HepG2 (cell line): Measurements from ENCODE around the gene GLIS1. TPM values are rescaled to one million over a fixed set of nuclear protein-coding genes. Genes with fewer than 3 reads are reported as not detected.

Source experiments
- ATAC-seq: fragments of 200-7000 bp; cut with Tn5 transposase; 3 replicates; pipeline ENCODE4 v1.9.1; 2020; ENCODE audit warnings: mild to moderate bottlenecking, moderate library complexity
- BruUV-seq: library from RNA; stranded (reverse); fragments of 400-500 nt; replicated peaks from 2 replicates; lab custom pipeline; 2021; lab: Mats Ljungman, UMichigan
- CTCF ChIA-PET: fragments of 300-600 bp; formaldehyde crosslinking; extraction: SDS; loops from one replicate; lab custom pipeline; 2021; ENCODE audit warnings: low total read pairs, inconsistent platforms, low intra/inter-chr PET ratio; lab: Yijun Ruan, JAX
- POLR2A ChIA-PET: fragments of 350-600 bp; sonication (Branson Sonifier 250); formaldehyde crosslinking; loops from one replicate; lab custom pipeline; 2020; ENCODE audit warnings: antibody characterized with exemption, inconsistent platforms; lab: Yijun Ruan, JAX
- DNase-seq: peaks from one replicate; pipeline ENCODE4 v3.0.0-alpha.2; 2015; ENCODE audit warnings: low spot score
- FAIRE-seq: peaks from 3 replicates; lab custom pipeline; 2011; peaks lifted over from hg19 to GRCh38; lab: Jason Lieb, UNC
- H2AFZ ChIP-seq: one replicate; pipeline ENCODE4 v1.6.1; 2011; ENCODE audit warnings: low read length, inconsistent platforms
- H3K27ac ChIP-seq: fragments of 300-600 bp; 3 replicates; pipeline ENCODE4 v1.8.0; 2011; ENCODE audit warnings: mixed run types, mild to moderate bottlenecking, mixed read lengths, low read length, inconsistent platforms; ENCODE audit not compliant: insufficient read depth; ENCODE audit errors: extremely low read length
- H3K27me3 ChIP-seq, 2 experiments: fragments of 200-600 bp in 1 of 2; 2 replicates in 1 of 2; 3 replicates in 1 of 2; pipeline versions ENCODE4 v1.6.0 to v1.8.0; 2011; ENCODE audit warnings: low read length in 2 of 2, mild to moderate bottlenecking in 2 of 2, moderate library complexity in 2 of 2, inconsistent platforms in 1 of 2; ENCODE audit not compliant: insufficient read depth in 2 of 2, control insufficient read depth in 1 of 2
- H3K36me3 ChIP-seq, 2 experiments: fragments of 200-600 bp in 1 of 2; replicated peaks in 1 of 2; 2 replicates in 1 of 2; 3 replicates in 1 of 2; pipeline versions ENCODE4 v1.5.1 to v1.8.0; 2011; ENCODE audit warnings: low read length in 2 of 2, inconsistent platforms in 1 of 2; ENCODE audit not compliant: insufficient read depth in 2 of 2, control insufficient read depth in 1 of 2
- H3K4me1 ChIP-seq: 2 replicates; pipeline ENCODE4 v1.5.1; 2012; ENCODE audit warnings: low read length, inconsistent platforms; ENCODE audit not compliant: insufficient read depth
- H3K4me2 ChIP-seq: 2 replicates; pipeline ENCODE4 v1.6.0; 2011; ENCODE audit warnings: low read depth, low read length, inconsistent platforms
- H3K4me3 ChIP-seq, 3 experiments: fragments of 200-600 bp in 1 of 3; sonication (generic), shearing (Covaris generic) in 1 of 3; replicated peaks in 1 of 3; 2 replicates each; pipeline ENCODE4 v1.5.1; 2011 to 2016; ENCODE audit warnings: low read length in 3 of 3, inconsistent platforms in 2 of 3, low read depth in 2 of 3, mild to moderate bottlenecking in 2 of 3, control low read depth in 1 of 3, mixed read lengths in 1 of 3; ENCODE audit not compliant: insufficient read depth in 1 of 3
- H3K79me2 ChIP-seq: one replicate; pipeline ENCODE4 v1.6.1; 2011; ENCODE audit warnings: low read length, inconsistent platforms; ENCODE audit not compliant: insufficient read depth
- H3K9ac ChIP-seq: 2 replicates; pipeline ENCODE4 v1.6.0; 2011; ENCODE audit warnings: mild to moderate bottlenecking, low read depth, low read length, inconsistent platforms; ENCODE audit not compliant: insufficient read depth
- H3K9me3 ChIP-seq: 2 replicates; pipeline ENCODE4 v1.5.1; 2012; ENCODE audit warnings: mild to moderate bottlenecking, low read length
- H4K20me1 ChIP-seq: 2 replicates; pipeline ENCODE4 v1.6.0; 2011; ENCODE audit warnings: inconsistent platforms, mild to moderate bottlenecking, low read length, moderate library complexity; ENCODE audit not compliant: insufficient read depth
- ATF4 ChIP-seq, 2 experiments: fragments of 450-650 bp in 1 of 2; sonication (generic) in 1 of 2; formaldehyde crosslinking; IDR thresholded peaks; 2 replicates each; pipeline versions ENCODE4 v1.5.0 to v1.8.0; 2020 to 2022; ENCODE audit warnings: mild to moderate bottlenecking in 1 of 2, missing genetic modification reagents in 1 of 2
- ELK4 ChIP-seq: sonication (generic); formaldehyde crosslinking; IDR thresholded peaks from 2 replicates; pipeline ENCODE4 v1.9.0; 2021; ENCODE audit warnings: missing genetic modification reagents, borderline replicate concordance
- FIP1L1 ChIP-seq: fragments of 200-400 bp; formaldehyde crosslinking; IDR thresholded peaks from 2 replicates; pipeline ENCODE4 v1.6.1; 2018; ENCODE audit warnings: low read depth, mild to moderate bottlenecking, low read length, moderate library complexity, borderline replicate concordance; ENCODE audit not compliant: insufficient read depth
- FOXK1 ChIP-seq: sonication (generic); formaldehyde crosslinking; IDR thresholded peaks from 2 replicates; pipeline ENCODE4 v1.4.0; 2020; ENCODE audit warnings: low read depth, missing genetic modification reagents, borderline replicate concordance
- IRX3 ChIP-seq: sonication (generic); formaldehyde crosslinking; IDR thresholded peaks from 2 replicates; pipeline ENCODE4 v1.8.1; 2023; ENCODE audit warnings: mild to moderate bottlenecking, low read depth, missing genetic modification reagents, borderline replicate concordance
- KLF9 ChIP-seq: IDR thresholded peaks from 2 replicates; pipeline ENCODE4 v1.6.1; 2016; ENCODE audit warnings: low read depth
- NFRKB ChIP-seq: fragments of 450-650 bp; IDR thresholded peaks from 2 replicates; pipeline ENCODE4 v1.6.1; 2017
- RFXAP ChIP-seq: sonication (generic); formaldehyde crosslinking; IDR thresholded peaks from 2 replicates; pipeline ENCODE4 v1.4.0; 2020; ENCODE audit warnings: missing genetic modification reagents, borderline replicate concordance
- ZMAT5 ChIP-seq: sonication (generic); formaldehyde crosslinking; IDR thresholded peaks from 2 replicates; pipeline ENCODE4 v1.5.0; 2020; ENCODE audit warnings: mild to moderate bottlenecking, low read depth, missing genetic modification reagents, borderline replicate concordance
- ZNF260 ChIP-seq: sonication (generic); formaldehyde crosslinking; IDR thresholded peaks from 2 replicates; pipeline ENCODE4 v1.4.0; 2020; ENCODE audit warnings: missing genetic modification reagents, low read depth, mild to moderate bottlenecking, borderline replicate concordance
- ZNF333 ChIP-seq: sonication (generic); formaldehyde crosslinking; IDR thresholded peaks from 2 replicates; pipeline ENCODE4 v1.4.0; 2020; ENCODE audit warnings: mild to moderate bottlenecking, missing genetic modification reagents, borderline replicate concordance
- ZNF446 ChIP-seq: sonication (generic); formaldehyde crosslinking; IDR thresholded peaks from 2 replicates; pipeline ENCODE4 v1.5.0; 2020; ENCODE audit warnings: mild to moderate bottlenecking, missing genetic modification reagents
- ZNF740 ChIP-seq: sonication (generic); formaldehyde crosslinking; IDR thresholded peaks from 2 replicates; pipeline ENCODE4 v1.4.0; 2020; ENCODE audit warnings: missing genetic modification reagents
- ZNF780A ChIP-seq: sonication (generic); formaldehyde crosslinking; IDR thresholded peaks from 2 replicates; pipeline ENCODE4 v1.8.0; 2022; ENCODE audit warnings: mild to moderate bottlenecking, missing genetic modification reagents, moderate library complexity
- WGBS: methylation state at CpG from one replicate; pipeline ENCODE4 v1.1.6; 2017; ENCODE audit warnings: low lambda C conversion rate; 5-methylcytosine and 5-hydroxymethylcytosine counted together
- in situ Hi-C: cut with HindIII; loops from 2 replicates; pipeline ENCODE4 v1.10.0; 2017; ENCODE audit warnings: low pct_unique_long_range_greater_than_20kb; ENCODE audit not compliant: extremely low pct_ligation_motif_present
- intact Hi-C: fragments of 100-400 bp; cut with micrococcal nuclease; formaldehyde crosslinking; loops from one replicate; pipeline ENCODE4 v1.10.0; 2022; ENCODE audit not compliant: unreplicated experiment
- polyA plus RNA-seq, 8 experiments: library from polyadenylated mRNA; depleted of rRNA in 3 of 8; stranded (reverse) in 7 of 8; unstranded in 1 of 8; fragments of >200 nt; fragmentation: Illumina TruSeq in 4 of 8; extraction: Trizol in 4 of 8; gene quantifications; 2 replicates each; pipeline versions ENCODE4 v1.2.1 to v1.2.3, GENCODE V29; 2011 to 2016; ENCODE audit warnings: low read depth in 4 of 8, missing spikeins in 1 of 8, mixed read lengths in 1 of 8; ENCODE audit not compliant: insufficient read depth in 1 of 8
- total RNA-seq, 5 experiments: library from RNA; depleted of rRNA; stranded (reverse); fragments of >200 nt; fragmentation: Illumina TruSeq; extraction: Trizol; gene quantifications; 2 replicates each; pipeline ENCODE4 v1.2.3, GENCODE V29; 2016; ENCODE audit warnings: low read depth in 1 of 5
- TF ChIP-seq, protein P1 (sequence below): sonication (generic); formaldehyde crosslinking; conservative IDR thresholded peaks from 2 replicates; pipeline ENCODE4 v1.8.0; 2022; ENCODE audit warnings: mild to moderate bottlenecking, moderate library complexity, missing genetic modification reagents
- TF ChIP-seq, protein P2 (sequence below): sonication (generic); formaldehyde crosslinking; IDR thresholded peaks from 2 replicates; pipeline ENCODE4 v1.8.1; 2023; ENCODE audit warnings: mild to moderate bottlenecking, inconsistent platforms, moderate library complexity, missing genetic modification reagents, borderline replicate concordance

Gene GLIS1
- total and polyA plus RNA-seq, 2 of the 13 experiments (the other 11 are each of a cell fraction or from before 2014, with no cell fraction given), result 0.03 TPM; not detected in 1

GRCh38 chr1:53625766-53626520 lies 113.0 kb downstream of the GLIS1 start:
- no peaks in the 10 kb centered on the region for H3K79me2 ChIP-seq
- WGBS, result 8% methylated on average over 8 of the region's 10 CpGs
- no TSS peak for BruUV-seq
- H4K20me1 ChIP-seq, result no peaks in the 10 kb centered on the region
- H3K4me1 ChIP-seq, result no peaks in the 10 kb centered on the region
- no peaks in the 10 kb centered on the region for H3K36me3 ChIP-seq
- H3K4me3 ChIP-seq, result no peak overlapping the region
- in situ Hi-C loops (no loop called here), intact Hi-C loops (no loop called here)
- ChIA-PET POLR2A (no interaction called here), CTCF (no interaction called here)
- no peak overlapping the region for H2AFZ ChIP-seq
- ATAC-seq (no peak), DNase-seq (no peak), FAIRE-seq (no peak)
- H3K27ac ChIP-seq, result no peak overlapping the region
- H3K4me2 ChIP-seq, result no peak overlapping the region
- no peaks in the 10 kb centered on the region for H3K9me3 ChIP-seq
- H3K27me3 ChIP-seq, result peaks cover 3 to 28% of the 10 kb centered on the region in 2 experiments; a peak in 4 of 5 replicates
- no peak overlapping the region for H3K9ac ChIP-seq
- TF ChIP-seq ATF4 (CRISPR knock-in tag; IDR thresholded peaks at IDR 0.05) (no peak), RFXAP (CRISPR knock-in tag) (no peak), ZMAT5 (CRISPR knock-in tag) (no peak), FIP1L1 (no peak), NFRKB (no peak), ZNF260 (CRISPR knock-in tag) (no peak), FOXK1 (CRISPR knock-in tag) (no peak), ZNF333 (CRISPR knock-in tag) (no peak), KLF9 (CRISPR knock-in tag) (no peak), IRX3 (CRISPR knock-in tag) (no peak), ELK4 (no peak), ZNF446 (CRISPR knock-in tag) (no peak), ZNF740 (CRISPR knock-in tag) (no peak), ZNF780A (CRISPR knock-in tag) (no peak)
- TF ChIP-seq, protein P1, sequence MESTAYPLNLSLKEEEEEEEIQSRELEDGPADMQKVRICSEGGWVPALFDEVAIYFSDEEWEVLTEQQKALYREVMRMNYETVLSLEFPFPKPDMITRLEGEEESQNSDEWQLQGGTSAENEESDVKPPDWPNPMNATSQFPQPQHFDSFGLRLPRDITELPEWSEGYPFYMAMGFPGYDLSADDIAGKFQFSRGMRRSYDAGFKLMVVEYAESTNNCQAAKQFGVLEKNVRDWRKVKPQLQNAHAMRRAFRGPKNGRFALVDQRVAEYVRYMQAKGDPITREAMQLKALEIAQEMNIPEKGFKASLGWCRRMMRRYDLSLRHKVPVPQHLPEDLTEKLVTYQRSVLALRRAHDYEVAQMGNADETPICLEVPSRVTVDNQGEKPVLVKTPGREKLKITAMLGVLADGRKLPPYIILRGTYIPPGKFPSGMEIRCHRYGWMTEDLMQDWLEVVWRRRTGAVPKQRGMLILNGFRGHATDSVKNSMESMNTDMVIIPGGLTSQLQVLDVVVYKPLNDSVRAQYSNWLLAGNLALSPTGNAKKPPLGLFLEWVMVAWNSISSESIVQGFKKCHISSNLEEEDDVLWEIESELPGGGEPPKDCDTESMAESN (CRISPR knock-in tag), result no peak
- TF ChIP-seq, protein P2, sequence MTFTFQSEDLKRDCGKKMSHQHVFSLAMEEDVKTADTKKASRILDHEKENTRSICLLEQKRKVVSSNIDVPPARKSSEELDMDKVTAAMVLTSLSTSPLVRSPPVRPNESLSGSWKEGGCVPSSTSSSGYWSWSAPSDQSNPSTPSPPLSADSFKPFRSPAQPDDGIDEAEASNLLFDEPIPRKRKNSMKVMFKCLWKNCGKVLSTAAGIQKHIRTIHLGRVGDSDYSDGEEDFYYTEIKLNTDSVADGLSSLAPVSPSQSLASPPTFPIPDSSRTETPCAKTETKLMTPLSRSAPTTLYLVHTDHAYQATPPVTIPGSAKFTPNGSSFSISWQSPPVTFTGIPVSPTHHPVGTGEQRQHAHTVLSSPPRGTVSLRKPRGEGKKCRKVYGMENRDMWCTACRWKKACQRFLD (CRISPR knock-in tag), result no peak
